COLO668 (cell line): ENCODE measurements around the gene ATG5.

ENCODE experiments used
- DNase-seq: peaks from one replicate; lab custom pipeline; 2025; ENCODE audit not compliant: unreplicated experiment; lab: John Stamatoyannopoulos, UW

The ATG5 gene

GRCh38 chr6:106134906-106135634, 190.5 kb downstream of the ATG5 start:
- DNase-seq, result no peak
